Adipose tissue (tissue), 3 donors: ENCODE results near the gene PTPRU. TPM values are rescaled to one million over a fixed set of nuclear protein-coding genes. Genes with fewer than 3 reads are reported as not detected.

Experiments
- H3K27ac ChIP-seq: one replicate; pipeline ENCODE4 v1.5.1; 2013; ENCODE audit warnings: low read depth, low read length
- WGBS, 3 donors: extraction: QIAGEN DNeasy Blood & Tissue Kit; methylation state at CpG; one replicate each; pipeline ENCODE4 v1.1.7; 2013; 5-methylcytosine and 5-hydroxymethylcytosine counted together
- polyA plus RNA-seq, 3 donors: library from polyadenylated mRNA; stranded (reverse); fragments of 200-250 nt; gene quantifications; one replicate each; pipeline ENCODE4 v1.2.3, GENCODE V29; 2013
- donor health status: healthy with polysubstance abuse.
- donor health status: Bipolar disorder and iron deficiency.
- donor health status: healthy.

Gene PTPRU
- polyA plus RNA-seq, 3 donors = 8.1 to 15.9 (median 9.0) TPM

DNA sequence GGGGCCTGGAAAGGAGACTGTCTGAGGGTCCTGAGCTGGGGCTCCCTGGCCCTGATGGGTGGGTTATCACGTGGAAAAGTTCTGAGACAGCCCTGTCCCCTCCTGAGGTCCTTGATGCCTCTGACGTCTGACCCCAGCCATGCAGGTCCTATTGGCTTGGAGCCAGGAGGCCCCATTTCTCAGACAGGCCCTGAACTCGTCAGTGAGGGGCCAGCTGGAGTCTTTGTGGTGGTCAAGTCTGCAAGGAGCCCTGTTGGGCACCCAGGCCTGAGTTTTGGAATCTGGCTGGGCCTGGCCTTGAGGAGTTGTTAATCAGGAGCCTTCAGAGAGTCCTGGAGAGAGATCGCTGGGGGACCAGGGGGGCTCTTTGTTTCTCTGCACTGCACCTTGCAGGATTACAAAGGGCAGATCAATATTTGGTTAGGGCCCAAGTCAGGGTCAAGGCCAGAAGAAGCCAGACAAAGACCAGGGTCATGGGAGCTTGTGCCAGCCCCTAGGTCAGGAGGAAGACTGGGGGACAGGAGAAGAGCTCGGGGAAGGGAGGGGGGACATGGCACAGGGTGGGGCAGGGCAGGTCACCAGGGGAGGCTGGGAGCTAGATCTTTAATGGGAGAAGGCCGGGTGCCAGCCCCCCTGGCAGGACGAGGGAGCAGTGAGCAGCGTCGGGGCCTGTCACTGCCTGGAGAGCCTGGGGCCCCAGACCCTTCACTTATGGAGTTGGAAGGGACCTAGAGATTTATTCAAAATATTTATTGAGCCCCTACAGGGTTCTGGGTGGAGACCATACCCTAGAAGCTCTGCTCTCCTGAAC is 83.2 kb downstream of the PTPRU start:
- WGBS, 3 donors = 83 to 89% (median 86%) methylated on average over 9 of the region's 9 CpGs
- no peak overlapping the region for H3K27ac ChIP-seq

DNA sequence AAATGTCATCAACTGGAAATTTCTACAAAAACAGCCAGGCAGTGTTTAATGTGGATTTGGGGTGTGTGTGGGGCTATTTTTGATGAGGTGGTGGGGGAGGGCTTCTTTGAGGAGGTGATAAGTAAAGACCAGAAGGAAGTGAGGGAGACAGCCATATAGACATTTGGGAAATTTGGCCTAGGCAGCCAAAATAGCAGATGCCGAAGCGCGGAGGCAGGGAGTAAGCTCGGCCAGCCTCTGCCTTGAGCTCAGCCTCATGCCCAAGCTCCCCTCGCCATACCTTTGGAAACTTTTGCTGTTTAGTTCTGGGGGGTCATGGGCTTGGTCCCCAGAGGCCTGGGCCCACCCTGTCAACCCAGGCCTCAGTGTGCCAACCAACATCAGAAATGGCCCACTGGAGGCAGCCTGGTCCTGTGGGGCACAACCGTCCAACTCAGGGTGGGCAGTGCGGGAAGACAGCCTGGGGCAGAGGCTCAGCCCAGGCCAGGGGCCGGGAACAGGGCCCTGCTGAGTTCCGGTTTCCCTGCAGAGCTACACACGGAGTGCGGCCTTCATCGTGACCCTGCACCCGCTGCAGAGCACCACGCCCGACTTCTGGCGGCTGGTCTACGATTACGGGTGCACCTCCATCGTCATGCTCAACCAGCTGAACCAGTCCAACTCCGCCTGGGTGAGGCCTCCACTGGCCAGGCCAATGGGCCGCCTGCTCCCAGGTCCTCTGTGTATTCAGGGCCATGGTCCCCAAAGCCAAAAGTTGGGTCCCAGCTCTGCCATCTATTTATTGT is 84.0 kb downstream of the PTPRU start:
- H3K27ac ChIP-seq = no peak overlapping the region
- 92 to 96% (median 95%) methylated on average over 21 of the region's 21 CpGs for WGBS, 3 donors

DNA sequence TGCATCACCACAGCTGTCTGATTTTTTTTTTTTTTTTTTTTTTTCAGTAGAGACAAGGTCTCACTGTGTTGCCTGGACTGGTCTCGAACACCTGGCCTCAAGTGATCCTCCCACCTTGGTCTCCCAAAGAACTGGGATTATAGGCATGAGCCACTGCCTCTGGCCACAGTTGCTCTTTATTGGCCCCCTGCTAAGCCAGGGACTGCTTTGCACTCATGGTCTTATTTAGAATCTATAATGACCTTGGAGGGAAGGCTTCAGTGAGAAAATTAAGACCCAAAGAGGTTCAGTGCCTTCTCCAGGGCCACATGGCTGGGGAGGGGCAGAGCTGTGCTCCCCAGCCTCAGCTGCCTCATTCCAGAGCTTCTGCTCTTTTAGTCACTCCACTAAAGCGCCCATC is 84.9 kb downstream of the PTPRU start:
- H3K27ac ChIP-seq = no peak overlapping the region
- 88 to 100% (median 93%) methylated on average over 2 of the region's 2 CpGs for WGBS, 3 donors

DNA sequence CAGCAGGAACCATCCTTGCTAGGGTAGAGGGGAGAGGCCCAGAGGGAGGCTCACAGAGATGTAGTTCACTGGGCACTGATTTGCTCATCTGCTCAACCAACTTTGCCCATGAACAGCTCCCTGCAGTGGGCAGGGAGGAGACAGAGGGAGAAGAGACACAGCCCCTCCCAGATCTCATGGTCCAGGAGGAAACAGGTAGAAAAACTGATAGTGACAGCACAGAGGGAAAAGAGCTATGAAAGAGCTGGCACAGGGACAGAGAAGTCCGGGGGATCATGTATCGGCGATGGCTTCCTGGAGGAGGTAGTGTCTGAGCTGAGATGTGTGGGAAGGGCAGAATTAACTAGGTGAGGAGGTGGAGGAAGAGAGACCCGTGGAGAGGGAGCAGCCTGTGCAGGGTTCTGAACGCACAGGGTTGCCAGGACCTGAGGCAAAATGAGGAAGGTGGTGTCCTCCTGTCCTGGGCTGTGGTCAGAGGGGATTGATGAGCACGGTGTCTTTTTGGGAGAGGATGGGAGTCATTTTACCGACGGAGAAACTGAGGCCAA is 85.9 kb downstream of the PTPRU start:
- H3K27ac ChIP-seq = no peak overlapping the region
- WGBS, 3 donors = 73 to 84% (median 81%) methylated on average over 8 of the region's 8 CpGs

DNA sequence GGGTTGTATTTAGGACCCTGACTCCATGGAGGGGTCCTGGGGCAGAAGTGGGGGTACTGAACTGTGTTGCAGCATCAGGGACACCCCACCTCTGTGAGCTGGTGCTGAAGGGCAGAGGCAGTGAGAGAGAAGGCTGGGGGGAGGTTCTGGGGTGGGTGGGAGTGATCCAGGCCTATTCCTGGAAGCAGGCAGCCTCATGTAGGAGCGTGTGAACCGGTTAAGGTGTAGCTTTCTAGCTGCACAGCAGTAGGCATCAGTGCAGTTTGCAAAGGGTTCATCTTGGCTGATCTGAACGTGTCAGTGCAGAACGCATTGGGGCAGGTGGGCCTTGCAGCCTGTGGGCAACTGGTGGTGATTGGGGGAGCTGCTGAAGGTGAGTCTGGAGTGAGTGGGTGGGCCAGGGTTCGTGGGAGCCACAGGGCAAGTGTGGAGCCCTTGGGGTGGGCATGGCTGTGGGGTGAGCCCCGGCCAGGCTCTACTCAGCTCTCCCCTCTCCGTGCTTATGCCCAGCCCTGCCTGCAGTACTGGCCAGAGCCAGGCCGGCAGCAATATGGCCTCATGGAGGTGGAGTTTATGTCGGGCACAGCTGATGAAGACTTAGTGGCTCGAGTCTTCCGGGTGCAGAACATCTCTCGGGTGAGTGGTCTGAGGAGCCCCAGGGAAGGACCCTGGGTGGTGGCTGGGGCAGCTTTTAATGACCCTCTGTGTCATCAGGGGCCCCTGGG is 86.7 kb downstream of the PTPRU start:
- 88 to 91% (median 91%) methylated on average over 10 to 12 of the region's 12 CpGs for WGBS, 3 donors
- no peak overlapping the region for H3K27ac ChIP-seq

DNA sequence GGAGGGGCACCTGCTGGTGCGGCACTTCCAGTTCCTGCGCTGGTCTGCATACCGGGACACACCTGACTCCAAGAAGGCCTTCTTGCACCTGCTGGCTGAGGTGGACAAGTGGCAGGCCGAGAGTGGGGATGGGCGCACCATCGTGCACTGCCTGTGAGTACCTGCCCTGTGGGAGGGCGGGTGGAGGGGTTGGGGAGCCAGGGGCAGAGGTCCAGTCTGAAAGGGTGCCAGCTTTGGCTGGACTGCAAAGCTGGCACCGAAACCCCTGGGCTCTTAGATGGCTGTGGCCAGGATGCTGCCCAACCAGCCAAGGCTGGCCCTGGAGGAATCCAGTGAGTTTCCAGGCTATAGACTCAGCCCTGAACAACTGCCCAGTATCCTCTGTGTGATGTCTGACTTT is 87.3 kb downstream of the PTPRU start:
- WGBS, 3 donors = 92 to 95% (median 94%) methylated on average over 8 of the region's 8 CpGs
- H3K27ac ChIP-seq = no peak overlapping the region

DNA sequence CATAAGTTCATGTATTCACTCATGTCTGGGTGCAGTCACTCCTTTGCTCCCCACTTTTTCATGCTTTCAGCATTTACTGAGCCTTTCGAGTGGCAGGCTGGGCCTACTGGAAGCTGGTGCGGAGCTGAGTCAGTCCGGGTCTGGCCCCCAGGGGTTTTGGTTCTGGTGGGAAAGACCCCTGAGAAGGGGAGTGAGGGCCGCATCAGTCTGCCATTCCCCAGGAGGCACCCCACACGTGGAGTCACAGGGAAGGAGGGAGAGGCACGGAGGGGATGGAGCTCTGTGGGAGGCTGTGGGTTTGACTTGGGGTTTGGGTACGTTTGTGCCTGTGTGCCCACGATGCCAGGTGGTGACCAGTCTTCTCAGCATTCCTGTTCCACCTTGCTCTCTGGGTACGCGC is 87.9 kb downstream of the PTPRU start:
- no peak overlapping the region for H3K27ac ChIP-seq
- 90 to 94% (median 91%) methylated on average over 10 of the region's 10 CpGs for WGBS, 3 donors

DNA sequence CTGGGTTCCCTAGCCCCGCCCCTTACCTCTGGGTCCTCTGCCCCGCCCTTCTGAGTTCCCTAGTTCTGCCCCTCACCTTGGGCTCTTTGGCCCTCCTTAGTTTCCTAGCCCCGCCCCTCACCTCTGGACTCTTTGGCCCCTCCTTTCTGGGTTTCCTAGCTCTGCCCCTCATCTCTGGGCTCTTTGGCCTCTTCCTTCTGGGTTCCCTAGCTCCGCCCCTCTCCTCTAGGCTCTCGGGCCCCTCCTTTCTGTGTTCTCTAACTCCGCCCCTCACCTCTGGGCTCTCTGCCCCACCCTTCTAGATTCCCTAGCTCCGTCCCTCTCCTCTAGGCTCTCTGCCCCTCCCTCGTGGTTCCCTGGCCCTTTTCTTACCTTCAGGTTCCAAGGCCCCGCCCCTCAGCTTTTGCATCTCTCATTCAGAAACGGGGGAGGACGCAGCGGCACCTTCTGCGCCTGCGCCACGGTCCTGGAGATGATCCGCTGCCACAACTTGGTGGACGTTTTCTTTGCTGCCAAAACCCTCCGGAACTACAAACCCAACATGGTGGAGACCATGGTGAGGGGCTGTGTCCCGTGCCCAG is 88.5 kb downstream of the PTPRU start:
- WGBS, 3 donors = 65 to 80% (median 67%) methylated on average over 18 to 19 of the region's 19 CpGs

DNA sequence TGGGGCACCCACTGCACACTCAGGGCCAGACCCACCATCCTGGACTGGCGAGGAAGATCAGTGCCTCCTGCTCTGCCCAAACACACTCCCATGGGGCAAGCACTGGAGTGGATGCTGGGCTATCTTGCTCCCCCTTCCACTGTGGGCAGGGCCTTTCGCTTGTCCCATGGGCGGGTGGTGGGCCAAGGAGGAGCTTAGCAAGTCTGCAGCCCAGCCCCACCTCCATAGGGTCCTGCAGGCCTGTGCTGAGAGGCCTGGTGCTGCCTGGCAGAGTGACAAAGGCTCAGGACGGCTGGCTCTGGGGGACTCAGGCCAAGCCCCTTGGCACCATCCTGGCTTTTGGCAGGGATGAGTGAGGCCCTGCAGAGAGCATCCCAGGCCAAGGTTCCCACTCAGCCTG is 89.4 kb downstream of the PTPRU start:
- H3K27ac ChIP-seq = no peak overlapping the region
- WGBS, 3 donors = 87 to 91% (median 89%) methylated on average over 4 of the region's 4 CpGs

More for the DNA sequence above, 88.5 kb downstream of the PTPRU start:
- H3K27ac ChIP-seq = no peak overlapping the region

DNA sequence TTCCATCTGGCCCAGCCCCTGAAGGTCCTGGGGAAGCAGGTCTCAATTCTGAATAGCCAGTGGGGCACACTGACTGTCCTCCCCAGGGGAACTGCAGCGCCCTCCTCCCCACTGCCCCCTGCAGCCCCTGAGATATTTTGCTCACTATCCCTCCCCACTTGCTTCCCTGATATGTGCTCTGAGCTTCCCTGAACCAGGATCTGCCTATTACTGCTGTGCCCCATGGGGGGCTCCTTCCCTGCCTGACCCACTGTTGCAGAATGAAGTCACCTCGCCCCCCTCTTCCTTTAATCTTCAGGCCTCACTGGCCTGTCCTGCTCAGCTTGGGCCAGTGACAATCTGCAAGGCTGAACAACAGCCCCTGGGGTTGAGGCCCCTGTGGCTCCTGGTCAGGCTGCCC is 89.8 kb downstream of the PTPRU start:
- H3K27ac ChIP-seq = no peak overlapping the region
- 86 to 92% (median 91%) methylated on average over 2 of the region's 2 CpGs for WGBS, 3 donors

DNA sequence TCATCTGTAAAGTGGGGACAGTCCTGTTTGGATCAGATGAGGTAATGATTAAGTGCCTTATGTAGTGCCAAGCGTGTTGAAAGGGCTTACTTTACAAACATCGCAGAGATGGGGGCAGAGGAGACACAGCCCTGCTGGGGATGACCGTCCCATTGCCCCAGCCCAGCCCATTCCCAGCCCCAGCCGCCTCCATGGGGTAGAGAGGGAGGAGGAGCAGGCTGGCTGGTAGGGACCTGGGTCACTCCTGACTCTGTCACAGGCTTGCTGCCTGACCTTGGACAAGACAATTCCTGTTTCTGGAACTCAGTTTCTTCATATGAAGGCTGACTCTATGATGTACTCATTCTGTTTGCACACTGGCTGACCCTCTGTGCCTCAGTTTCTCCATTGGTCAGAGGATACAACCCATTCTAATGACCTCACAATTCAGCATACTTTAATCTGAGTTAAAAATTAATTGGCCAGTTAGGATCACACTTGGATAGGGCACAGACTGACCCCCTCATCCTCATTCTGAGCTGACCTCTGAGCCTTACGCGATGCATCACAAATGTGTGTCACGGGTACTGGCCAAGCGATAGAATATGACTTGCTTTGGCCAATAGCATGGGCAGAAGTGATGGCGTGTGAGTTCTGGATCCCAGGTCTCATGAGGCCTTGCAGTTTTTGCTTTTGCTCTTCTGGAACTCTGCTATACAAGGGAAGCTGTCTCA is 91.1 kb downstream of the PTPRU start:
- H3K27ac ChIP-seq = no peak overlapping the region
- 91 to 96% (median 94%) methylated on average over 9 of the region's 9 CpGs for WGBS, 3 donors

DNA sequence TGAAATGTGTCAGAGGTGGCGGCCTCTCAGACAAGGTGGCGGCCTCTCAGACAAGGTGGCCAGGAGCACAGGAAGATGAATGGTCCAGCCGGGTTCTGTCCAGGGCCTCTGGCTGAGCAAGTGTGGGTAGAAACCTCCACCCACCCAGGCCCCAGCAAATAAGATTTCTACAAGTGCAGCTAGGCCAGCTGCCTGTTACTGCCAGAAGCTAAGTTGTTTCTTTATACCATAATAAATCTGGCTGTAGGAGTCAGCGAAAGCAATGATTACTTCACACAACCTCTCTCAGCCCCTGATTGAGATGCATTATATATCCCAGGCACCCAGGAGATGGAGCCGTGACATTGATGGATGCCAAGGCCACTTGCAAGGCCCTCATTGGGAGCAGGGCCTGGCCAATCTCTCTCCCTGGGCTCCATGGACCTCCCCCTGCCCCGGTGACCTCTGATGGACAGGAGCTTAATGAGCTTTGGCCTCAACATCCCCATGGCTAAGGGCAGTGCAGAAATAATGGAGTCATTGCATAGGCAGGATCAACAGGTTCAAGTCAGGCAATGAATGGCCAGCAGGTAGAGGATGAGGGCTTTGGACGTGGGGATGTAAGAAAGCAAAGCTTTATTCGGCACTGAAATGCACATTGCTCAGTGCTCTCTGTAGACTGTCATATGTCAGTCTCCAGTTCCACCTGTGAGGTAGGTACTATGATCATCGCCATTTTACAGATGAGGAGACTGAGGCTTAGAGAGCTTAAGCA is 92.9 kb downstream of the PTPRU start:
- 85 to 90% (median 89%) methylated on average over 9 of the region's 9 CpGs for WGBS, 3 donors
- no peak overlapping the region for H3K27ac ChIP-seq

DNA sequence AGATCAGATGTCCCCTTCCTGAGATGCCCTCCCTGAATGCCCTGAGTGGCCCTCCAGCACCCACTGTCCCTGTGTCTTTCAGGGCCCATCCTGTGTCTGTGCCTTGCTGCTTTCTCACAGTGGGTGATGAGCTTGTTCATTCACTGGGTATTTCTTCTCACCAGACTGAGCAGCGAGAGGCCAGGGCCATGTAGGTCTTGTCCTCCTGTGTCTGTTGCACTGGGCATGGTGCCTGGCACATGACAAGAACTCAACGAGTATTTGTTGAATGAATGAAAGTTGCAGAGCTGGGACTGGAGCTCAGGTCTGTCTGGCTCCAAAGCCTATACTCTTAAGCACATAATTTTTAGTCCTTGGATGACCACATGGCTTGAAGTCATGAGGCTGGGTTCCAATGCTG is 93.8 kb downstream of the PTPRU start:
- 71 to 84% (median 80%) methylated on average over 2 of the region's 2 CpGs for WGBS, 3 donors
- no peak overlapping the region for H3K27ac ChIP-seq

DNA sequence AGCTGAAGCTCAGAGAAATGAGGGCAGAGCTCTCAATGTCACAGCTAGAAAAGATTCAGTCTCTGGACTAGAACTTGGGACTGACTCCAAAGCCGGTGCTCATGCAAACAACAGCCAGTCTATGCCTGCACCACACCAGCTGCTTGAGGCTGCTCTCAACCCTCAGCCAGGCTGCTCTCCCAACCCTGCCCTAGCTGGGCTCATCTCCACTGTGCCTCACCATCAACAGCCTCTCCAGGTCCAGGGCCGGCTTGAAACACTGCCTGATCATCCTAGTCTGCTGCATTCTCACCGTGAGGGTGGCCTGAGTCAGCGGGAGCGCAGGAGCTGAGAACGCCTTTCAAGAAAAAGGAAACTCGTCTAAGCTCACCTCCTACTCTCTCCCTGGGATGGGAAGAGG is 94.5 kb downstream of the PTPRU start:
- no peak overlapping the region for H3K27ac ChIP-seq
- 81 to 94% (median 84%) methylated on average over 7 of the region's 7 CpGs for WGBS, 3 donors

DNA sequence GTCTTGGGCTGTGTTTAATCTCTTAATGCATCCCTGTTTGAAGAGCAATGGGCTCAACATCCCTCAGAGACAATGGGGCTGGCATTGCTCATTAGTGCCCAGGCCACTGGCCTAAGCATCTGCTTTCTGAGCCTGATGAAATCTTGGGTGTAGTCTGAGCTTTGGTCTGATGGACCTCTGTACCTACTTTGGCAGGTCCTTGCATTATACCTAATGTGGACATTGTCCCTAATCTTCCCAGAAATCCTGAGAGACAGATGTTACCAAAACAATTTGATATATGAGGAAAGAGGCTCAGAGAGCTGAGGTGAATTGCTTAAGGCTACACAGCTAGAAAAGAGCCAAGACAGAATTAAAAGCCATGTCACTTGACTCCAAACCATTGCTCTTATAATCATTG is 95.0 kb downstream of the PTPRU start:
- no peak overlapping the region for H3K27ac ChIP-seq

DNA sequence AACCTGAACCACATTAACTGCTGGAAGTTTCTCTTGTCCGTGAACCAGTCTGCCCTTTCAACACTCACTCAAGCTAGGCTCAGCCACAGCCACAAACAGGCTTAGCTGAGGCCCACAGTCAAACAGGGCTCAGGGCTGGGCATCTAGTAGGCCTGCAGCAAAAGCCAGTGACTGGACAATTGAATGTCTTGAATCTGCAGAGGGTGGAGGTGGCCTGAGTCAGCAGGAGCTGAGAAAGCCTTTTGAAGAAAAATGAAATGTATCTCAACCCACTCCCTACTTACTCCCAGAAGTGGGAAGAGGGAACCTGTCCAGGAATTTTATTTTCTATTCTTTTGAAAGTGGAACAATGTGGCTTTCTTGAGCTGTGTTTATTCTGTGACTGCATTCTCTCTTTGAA is 95.4 kb downstream of the PTPRU start:
- 73 to 88% (median 86%) methylated on average over 1 of the region's 1 CpG for WGBS, 3 donors

DNA sequence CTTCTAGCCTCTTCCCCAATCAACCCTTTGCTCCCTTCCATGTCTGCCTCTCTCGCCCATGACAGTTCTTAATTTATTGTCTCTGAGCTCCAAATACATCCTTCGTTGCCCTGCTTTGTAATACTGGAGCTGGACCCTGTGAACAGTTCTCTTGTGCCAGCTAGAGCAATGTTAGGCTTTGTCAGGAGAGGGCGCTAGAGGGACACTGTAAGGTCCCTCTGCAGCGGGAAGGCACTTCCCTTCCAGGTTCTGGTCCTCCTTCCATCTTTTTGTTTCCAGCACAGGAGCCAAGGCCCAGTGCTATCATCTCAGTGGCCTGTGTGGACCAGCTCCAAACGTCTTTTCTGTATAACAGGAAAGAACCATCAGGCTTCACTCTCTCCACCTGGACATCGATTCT is 95.9 kb downstream of the PTPRU start:
- H3K27ac ChIP-seq = no peak overlapping the region
- WGBS, 3 donors = 37 to 61% (median 41%) methylated on average over 6 of the region's 6 CpGs

More for the DNA sequence above, 95.4 kb downstream of the PTPRU start:
- H3K27ac ChIP-seq = no peak overlapping the region
